K562 (cell line): ENCODE data around the gene WASHC3. TPM values are rescaled to one million over a fixed set of nuclear protein-coding genes. Genes with fewer than 3 reads are reported as not detected.
A peak's percentile ranks its signal among the peaks of the same experiment; 100 is the strongest.

Source experiments
- ATAC-seq: fragments of 200-7000 bp; cut with Tn5 transposase; 3 replicates; pipeline ENCODE4 v1.9.1; 2020; ENCODE audit warnings: moderate library complexity
- BruUV-seq: library from RNA; stranded (reverse); fragments of 400-500 nt; replicated peaks from 2 replicates; lab custom pipeline; 2021; lab: Mats Ljungman, UMichigan
- CTCF ChIA-PET: fragments of 300-600 bp; formaldehyde crosslinking; extraction: SDS; loops from one replicate; lab custom pipeline; 2021; ENCODE audit warnings: low intra/inter-chr PET ratio; lab: Yijun Ruan, JAX
- POLR2A ChIA-PET: fragments of 300-600, 350-650 bp; sonication (Branson Sonifier 250); formaldehyde crosslinking; extraction: SDS; loops from one replicate; lab custom pipeline; 2021; ENCODE audit warnings: antibody characterized with exemption, inconsistent platforms; lab: Yijun Ruan, JAX
- DNase-seq, 4 experiments: peaks; one replicate each; pipeline versions ENCODE4 v3.0.0 to v3.0.0-alpha.2; 2011 to 2018; ENCODE audit warnings: low spot score in 3 of 4, mixed read lengths in 3 of 4; ENCODE audit errors: extremely low read depth in 1 of 4
- FAIRE-seq: peaks from 2 replicates; lab custom pipeline; 2011; peaks lifted over from hg19 to GRCh38; lab: Jason Lieb, UNC
- H2AFZ ChIP-seq: 2 replicates; pipeline ENCODE4 v1.6.0; 2011; ENCODE audit warnings: low read depth, low read length, control low read depth, inconsistent platforms
- H3K27ac ChIP-seq: fragments of 200-600 bp; 3 replicates; pipeline ENCODE4 v1.8.0; 2011; ENCODE audit warnings: low read depth, mild to moderate bottlenecking, control low read depth, inconsistent platforms, low read length, moderate library complexity, mixed read lengths; ENCODE audit errors: extremely low read depth
- H3K27me3 ChIP-seq, 2 experiments: fragments of 300-600 bp in 1 of 2; 2 replicates in 1 of 2; 3 replicates in 1 of 2; pipeline versions ENCODE4 v1.6.0 to v1.8.0; 2011; ENCODE audit warnings: inconsistent platforms in 2 of 2, low read length in 2 of 2, mild to moderate bottlenecking in 1 of 2, mixed read lengths in 1 of 2, moderate library complexity in 1 of 2; ENCODE audit not compliant: control insufficient read depth in 2 of 2, insufficient read depth in 2 of 2
- H3K36me3 ChIP-seq: fragments of 300-600 bp; 3 replicates; pipeline ENCODE4 v1.8.0; 2011; ENCODE audit warnings: mild to moderate bottlenecking, low read length, inconsistent platforms; ENCODE audit not compliant: control insufficient read depth, insufficient read depth
- H3K4me1 ChIP-seq, 2 experiments: fragments of 200-600 bp in 1 of 2; replicated peaks in 1 of 2; 2 replicates in 1 of 2; 3 replicates in 1 of 2; pipeline versions ENCODE4 v1.5.1 to v1.8.0; 2011; ENCODE audit warnings: inconsistent platforms in 2 of 2, low read length in 2 of 2, mild to moderate bottlenecking in 1 of 2, mixed read lengths in 1 of 2, moderate library complexity in 1 of 2; ENCODE audit not compliant: control insufficient read depth in 2 of 2, insufficient read depth in 2 of 2
- H3K4me2 ChIP-seq: 2 replicates; pipeline ENCODE4 v1.6.1; 2011; ENCODE audit warnings: low read length, control low read depth, inconsistent platforms, mixed read lengths; ENCODE audit not compliant: insufficient read depth
- H3K4me3 ChIP-seq: fragments of 200-600 bp; sonication (generic), shearing (Covaris generic); 2 replicates; pipeline ENCODE4 v1.5.1; 2016; ENCODE audit warnings: control low read depth, inconsistent platforms
- H3K79me2 ChIP-seq: fragments of 200-600 bp; 3 replicates; pipeline ENCODE4 v1.8.0; 2011; ENCODE audit warnings: low read length, inconsistent platforms; ENCODE audit not compliant: control insufficient read depth, insufficient read depth
- H3K9ac ChIP-seq, 2 experiments: 2 replicates each; pipeline versions ENCODE4 v1.6.0 to v1.6.1; 2011; ENCODE audit warnings: low read depth in 2 of 2, low read length in 2 of 2, control low read depth in 1 of 2, inconsistent platforms in 1 of 2, mild to moderate bottlenecking in 1 of 2, mixed read lengths in 1 of 2; ENCODE audit not compliant: insufficient read depth in 1 of 2
- H3K9me1 ChIP-seq: one replicate; pipeline ENCODE4 v1.6.0; 2011; ENCODE audit warnings: inconsistent platforms, mild to moderate bottlenecking, low read length, moderate library complexity; ENCODE audit not compliant: control insufficient read depth, insufficient read depth
- H3K9me3 ChIP-seq: replicated peaks from 2 replicates; pipeline ENCODE4 v1.5.1; 2011; ENCODE audit warnings: low read depth, low read length, inconsistent platforms; ENCODE audit not compliant: control insufficient read depth, insufficient read depth
- H4K20me1 ChIP-seq: replicated peaks from 2 replicates; pipeline ENCODE4 v1.6.1; 2011; ENCODE audit warnings: low read length, inconsistent platforms, mixed read lengths; ENCODE audit not compliant: control insufficient read depth, insufficient read depth
- RNF2 ChIP-seq: sonication (generic); IDR thresholded peaks from 2 replicates; pipeline ENCODE4 v1.6.1; 2016
- SIN3A ChIP-seq, 2 experiments: fragments of 150-350 bp in 1 of 2; IDR thresholded peaks; 2 replicates each; pipeline ENCODE4 v1.6.1; 2011 to 2016; ENCODE audit warnings: borderline replicate concordance in 2 of 2, low read depth in 2 of 2, low read length in 2 of 2, mild to moderate bottlenecking in 2 of 2, moderate library complexity in 2 of 2; ENCODE audit not compliant: control insufficient read depth in 1 of 2
- SP1 ChIP-seq: sonication (generic); formaldehyde crosslinking; IDR thresholded peaks from 2 replicates; pipeline ENCODE4 v1.8.1; 2022; ENCODE audit warnings: mild to moderate bottlenecking, missing genetic modification reagents
- WGBS: fragments of 100-300 bp; shearing (Covaris generic); methylation state at CpG from one replicate; pipeline ENCODE4 v1.1.6; 2016; ENCODE audit warnings: low coverage, mixed read lengths; ENCODE audit not compliant: insufficient coverage; ENCODE audit errors: missing lambda C conversion rate; 5-methylcytosine and 5-hydroxymethylcytosine counted together
- in situ Hi-C: fragments of 300-500 bp; cut with MboI; formaldehyde crosslinking; loops from 4 replicates; pipeline ENCODE4 v1.15.0; 2018; ENCODE audit warnings: inconsistent platforms, mixed read lengths
- intact Hi-C: fragments of 100-400 bp; cut with micrococcal nuclease; formaldehyde crosslinking; loops from 2 replicates; pipeline ENCODE4 v1.14.2; 2022
- polyA plus RNA-seq, 8 experiments: library from polyadenylated mRNA; depleted of rRNA in 4 of 8; stranded (reverse) in 5 of 8; unstranded in 3 of 8; fragments of >200 nt; fragmentation: Nextera tagmentation in 2 of 8; fragmentation: Illumina TruSeq in 1 of 8; extraction: Ambion mirVana in 2 of 8; extraction: Trizol in 1 of 8; gene quantifications; 2 replicates each; pipeline versions ENCODE4 v1.2.1 to v1.2.3, GENCODE V29; 2011 to 2014; ENCODE audit warnings: inconsistent platforms in 1 of 8, missing spikeins in 1 of 8
- total RNA-seq, 7 experiments: library from RNA; depleted of rRNA in 6 of 7; stranded (reverse); fragments of >200 nt in 6 of 7; fragmentation: Illumina TruSeq in 2 of 7; extraction: Trizol in 2 of 7; gene quantifications; 2 replicates each; pipeline versions ENCODE4 v1.2.1 to v1.2.3, GENCODE V29; 2011 to 2021; ENCODE audit warnings: low replicate concordance in 1 of 7
- TF ChIP-seq, protein P1 (sequence below): sonication (generic); IDR thresholded peaks from 2 replicates; pipeline ENCODE4 v1.6.1; 2016
- TF ChIP-seq, protein P2 (sequence below): fragments of 250-450 bp; sonication (Bioruptor Pico); IDR thresholded peaks from 2 replicates; pipeline ENCODE4 v1.4.0; 2020; ENCODE audit warnings: mild to moderate bottlenecking, moderate library complexity

Gene WASHC3
- total and polyA plus RNA-seq, 9 of the 15 experiments (the other 6 are each of a cell fraction or from before 2014, with no cell fraction given): 14.3 to 74.9 (median 35.1) TPM

DNA sequence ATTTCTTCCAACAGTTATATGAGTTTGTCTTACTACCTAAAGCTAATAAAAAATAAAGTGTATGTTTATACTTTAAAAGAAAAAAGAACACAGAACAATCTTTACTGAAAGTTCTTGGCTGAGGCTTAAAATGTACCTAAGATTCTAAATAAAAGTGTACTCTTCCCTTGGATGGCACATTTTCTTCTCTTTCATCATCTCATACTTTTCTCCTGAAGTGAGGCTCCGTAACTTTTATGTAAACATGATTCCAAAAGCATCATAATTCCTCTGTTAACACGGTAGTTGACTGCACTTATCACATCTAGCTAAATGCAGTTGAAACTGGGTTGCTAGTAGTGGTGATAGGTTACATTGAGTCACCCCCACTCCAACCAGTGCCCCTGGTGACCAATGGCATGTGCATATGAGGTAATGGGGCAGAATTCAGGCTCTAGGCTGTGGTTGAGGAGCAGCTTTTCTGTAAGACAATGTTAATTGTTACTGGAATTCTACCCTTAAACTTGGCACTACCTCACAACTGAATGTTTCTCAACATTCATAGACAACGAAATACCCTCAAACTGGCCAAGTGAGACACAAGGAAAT is 38.4 kb downstream of the WASHC3 start:
- Histone ChIP-seq H3K4me1 (no peaks in the 10 kb centered on the region), H3K9ac (no peak overlapping the region), H3K36me3 (no peaks in the 10 kb centered on the region; the same call in 2 of the 3 replicates), H3K4me2 (no peak overlapping the region), H3K9me3 (no peaks in the 10 kb centered on the region), H3K4me3 (no peak overlapping the region), H3K79me2 (no peaks in the 10 kb centered on the region)
- no peak for ATAC-seq
- no peak for FAIRE-seq
- 70% methylated on average over 3 of the region's 3 CpGs for WGBS
- intact Hi-C loops: no loop called here
- POLR2A ChIA-PET: interaction anchor here (0.9 kb wide), 1 partner anchor 29 kb away, joined by 3 read pairs; no protein-coding TSS in a partner anchor
- no peak for TF ChIP-seq SP1
- TF ChIP-seq, protein P1, sequence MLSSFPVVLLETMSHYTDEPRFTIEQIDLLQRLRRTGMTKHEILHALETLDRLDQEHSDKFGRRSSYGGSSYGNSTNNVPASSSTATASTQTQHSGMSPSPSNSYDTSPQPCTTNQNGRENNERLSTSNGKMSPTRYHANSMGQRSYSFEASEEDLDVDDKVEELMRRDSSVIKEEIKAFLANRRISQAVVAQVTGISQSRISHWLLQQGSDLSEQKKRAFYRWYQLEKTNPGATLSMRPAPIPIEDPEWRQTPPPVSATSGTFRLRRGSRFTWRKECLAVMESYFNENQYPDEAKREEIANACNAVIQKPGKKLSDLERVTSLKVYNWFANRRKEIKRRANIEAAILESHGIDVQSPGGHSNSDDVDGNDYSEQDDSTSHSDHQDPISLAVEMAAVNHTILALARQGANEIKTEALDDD: peak; percentile 38; the same call in 1 of the 2 replicates
- TF ChIP-seq, all 486 proteins: peak for 1
- DNase-seq: no peak
- no TSS peak for BruUV-seq
- Histone ChIP-seq H3K27me3 (no peaks in the 10 kb centered on the region), H3K27ac (no peak overlapping the region), H3K9me1 (no peaks in the 10 kb centered on the region), H2AFZ (no peak overlapping the region), H4K20me1 (no peaks in the 10 kb centered on the region)
- in situ Hi-C loops: no loop called here
- CTCF ChIA-PET: interaction anchor here (0.5 kb wide), 1 partner anchor 14 kb away, joined by 4 read pairs; no protein-coding TSS in a partner anchor

DNA sequence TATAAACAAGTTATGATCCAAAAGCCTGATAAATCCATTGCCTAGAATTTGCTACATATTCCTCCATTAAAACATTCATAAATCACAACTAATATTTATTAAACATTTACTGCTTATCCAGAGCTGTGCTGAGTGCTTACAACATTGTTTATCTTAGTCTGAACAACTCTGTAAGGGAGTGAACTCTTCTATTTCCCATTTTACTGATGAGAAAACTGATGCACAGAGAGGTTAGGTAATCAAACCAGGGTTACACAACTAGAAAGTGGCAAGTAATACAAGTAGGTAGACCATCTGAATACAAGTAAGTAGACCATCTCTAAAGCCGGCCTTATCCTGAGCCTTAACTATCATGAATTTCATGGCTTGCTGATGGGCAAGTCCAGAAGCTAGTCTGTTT is 39.5 kb downstream of the WASHC3 start:
- no peaks in the 10 kb centered on the region; the same call in 2 of the 3 replicates for H3K36me3 ChIP-seq
- H3K9ac ChIP-seq: no peak overlapping the region
- H3K4me3 ChIP-seq: no peak overlapping the region
- no peaks in the 10 kb centered on the region for H3K9me1 ChIP-seq
- BruUV-seq: no TSS peak
- no peaks in the 10 kb centered on the region for H3K79me2 ChIP-seq
- DNase-seq (no peak), ATAC-seq (no peak), FAIRE-seq (no peak)
- intact Hi-C loops (no loop called here), in situ Hi-C loops (no loop called here)
- 39% methylated on average over 1 of the region's 1 CpG for WGBS
- no peaks in the 10 kb centered on the region for H3K4me1 ChIP-seq
- H3K27me3 ChIP-seq: no peaks in the 10 kb centered on the region
- H3K9me3 ChIP-seq: no peaks in the 10 kb centered on the region
- CTCF ChIA-PET: no interaction called here
- no peak overlapping the region for H2AFZ ChIP-seq
- no peak overlapping the region for H3K4me2 ChIP-seq
- H4K20me1 ChIP-seq: no peaks in the 10 kb centered on the region
- POLR2A ChIA-PET: interaction anchor here (0.9 to 2.0 kb wide), 2 partner anchors 12 to 109 kb away, joined by 4 to 5 read pairs; no protein-coding TSS in a partner anchor
- H3K27ac ChIP-seq: no peak overlapping the region
- TF ChIP-seq SIN3A (IDR thresholded peaks at IDR 0.05; ENCODE audit: borderline replicate concordance in 2 of 2, control insufficient read depth in 1 of 2, low read depth in 2 of 2, low read length in 2 of 2) (no peak), RNF2 (no peak)
- TF ChIP-seq, protein P2, sequence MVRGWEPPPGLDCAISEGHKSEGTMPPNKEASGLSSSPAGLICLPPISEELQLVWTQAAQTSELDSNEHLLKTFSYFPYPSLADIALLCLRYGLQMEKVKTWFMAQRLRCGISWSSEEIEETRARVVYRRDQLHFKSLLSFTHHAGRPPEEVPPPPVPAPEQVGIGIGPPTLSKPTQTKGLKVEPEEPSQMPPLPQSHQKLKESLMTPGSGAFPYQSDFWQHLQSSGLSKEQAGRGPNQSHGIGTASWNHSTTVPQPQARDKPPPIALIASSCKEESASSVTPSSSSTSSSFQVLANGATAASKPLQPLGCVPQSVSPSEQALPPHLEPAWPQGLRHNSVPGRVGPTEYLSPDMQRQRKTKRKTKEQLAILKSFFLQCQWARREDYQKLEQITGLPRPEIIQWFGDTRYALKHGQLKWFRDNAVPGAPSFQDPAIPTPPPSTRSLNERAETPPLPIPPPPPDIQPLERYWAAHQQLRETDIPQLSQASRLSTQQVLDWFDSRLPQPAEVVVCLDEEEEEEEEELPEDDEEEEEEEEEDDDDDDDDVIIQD (CRISPR knock-in tag): no peak
